Left lung (tissue), 10 donors: ENCODE results near the gene PAK5. TPM values are rescaled to one million over a fixed set of nuclear protein-coding genes. Genes with fewer than 3 reads are reported as not detected.

Source experiments
- ATAC-seq: fragments of 200-7000 bp; cut with Tn5 transposase; one replicate; pipeline ENCODE4 v1.9.1; 2020; ENCODE audit warnings: moderate library complexity
- DNase-seq, 4 donors: peaks; one replicate each; pipeline ENCODE4 v3.0.0-alpha.2; 2013 to 2020
- H3K27ac ChIP-seq, 2 donors: fragments of 200-600 bp; sonication (generic) in 1 of 2; one replicate each; pipeline versions ENCODE4 v1.5.0 to v1.8.0; 2020 to 2021
- H3K27me3 ChIP-seq, 2 donors: fragments of 200-600 bp; sonication (generic) in 1 of 2; one replicate each; pipeline versions ENCODE4 v1.5.0 to v1.8.0; 2020 to 2021
- H3K36me3 ChIP-seq, 2 donors: fragments of 200-600 bp; sonication (generic) in 1 of 2; one replicate each; pipeline versions ENCODE4 v1.5.0 to v1.8.0; 2020 to 2021
- H3K4me1 ChIP-seq, 2 donors: fragments of 200-600 bp; one replicate each; pipeline ENCODE4 v1.8.0; 2021
- H3K4me3 ChIP-seq, 2 donors: fragments of 200-600 bp; sonication (generic) in 1 of 2; one replicate each; pipeline versions ENCODE4 v1.5.0 to v1.8.0; 2020 to 2021; ENCODE audit warnings: mild to moderate bottlenecking in 1 of 2
- H3K9me3 ChIP-seq, 2 donors: fragments of 200-600 bp; sonication (generic) in 1 of 2; one replicate each; pipeline versions ENCODE4 v1.5.0 to v1.8.0; 2020 to 2021
- CTCF ChIP-seq, 2 donors: fragments of 200-600 bp; sonication (generic) in 1 of 2; IDR thresholded peaks; one replicate each; pipeline versions ENCODE4 v1.5.0 to v1.8.0; 2021; ENCODE audit warnings: antibody characterized with exemption in 2 of 2
- intact Hi-C, 2 donors: fragments of 100-400 bp; cut with DNase I; formaldehyde crosslinking; loops; one replicate each; pipeline versions ENCODE4 v1.11.2 to v1.14.2; 2022
- polyA plus RNA-seq, 6 donors: library from polyadenylated mRNA; unstranded; fragments of 120-200 nt; gene quantifications; one replicate each; pipeline ENCODE4 v1.2.1, GENCODE V29; 2013; ENCODE audit not compliant: insufficient read length in 6 of 6
- total RNA-seq, 2 donors: library from RNA; stranded (reverse); fragmentation: NEBNext Ultra II Directional; extraction: Animal tissue kit (Norgen Biotek cat#: 25700); gene quantifications; one replicate each; pipeline ENCODE4 v1.2.1, GENCODE V29; 2021
- donor health status: DM: no; HTN: yes; CAD: no.
- donor health status: DM: no; HTN: no; CAD: no.

PAK5 gene
- total and polyA plus RNA-seq, 8 donors: 0.15 to 0.46 (median 0.38) TPM; not detected in 1

DNA sequence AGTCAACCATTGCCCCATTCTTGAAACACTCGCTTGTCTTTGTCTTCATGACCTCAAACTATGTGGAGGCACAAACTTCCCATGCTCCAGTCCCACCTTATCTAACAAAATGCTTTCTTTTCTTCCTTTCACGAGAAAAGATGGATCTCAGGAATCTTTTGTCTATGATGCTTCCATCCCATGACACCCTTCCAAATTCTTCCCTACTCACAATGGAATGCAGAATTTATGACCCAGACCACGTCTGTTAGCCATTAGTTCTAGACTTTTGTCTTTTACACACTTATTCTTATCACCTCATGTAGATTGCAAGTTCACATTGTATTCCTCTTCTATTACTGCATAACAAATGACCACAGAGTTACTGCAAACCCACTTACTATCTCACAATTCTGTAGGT is 348.7 kb downstream of the PAK5 start:
- TF ChIP-seq CTCF (IDR thresholded peaks at IDR 0.05): no peak
- H3K4me1 ChIP-seq: no peaks in the 10 kb centered on the region
- ATAC-seq: no peak
- H3K9me3 ChIP-seq: no peaks in the 10 kb centered on the region
- DNase-seq: no peak
- H3K36me3 ChIP-seq: no peaks in the 10 kb centered on the region
- no peak overlapping the region for H3K27ac ChIP-seq
- H3K4me3 ChIP-seq: no peak overlapping the region
- no peaks in the 10 kb centered on the region for H3K27me3 ChIP-seq
- intact Hi-C loops: no loop called here

- Histone ChIP-seq H3K27me3 (no peaks in the 10 kb centered on the region), H3K27ac (no peak overlapping the region), H3K9me3 (no peaks in the 10 kb centered on the region), H3K4me3 (no peak overlapping the region), H3K4me1 (no peaks in the 10 kb centered on the region), H3K36me3 (no peaks in the 10 kb centered on the region)
- no peak for DNase-seq
- intact Hi-C loops: no loop called here
- no peak for TF ChIP-seq CTCF (IDR thresholded peaks at IDR 0.05)
- ATAC-seq: no peak
Measured at GRCh38 chr20:9488063-9488462, 350.8 kb downstream of the PAK5 start.

Other genes starting within 250 kb of the PAK5 start
- gene ANKEF1, start 195.9 kb upstream of the PAK5 start, total RNA-seq: 1 to 10 TPM; 6.1 to 7.4 TPM
- 1 to 10 TPM; 5.3 to 7.5 (median 6.3) TPM for gene ANKEF1, start 195.9 kb upstream of the PAK5 start, polyA plus RNA-seq